Measurements from ENCODE around the gene PDE8A. TPM values are rescaled to one million over a fixed set of nuclear protein-coding genes. Genes with fewer than 3 reads are reported as not detected.

The PDE8A gene
- total RNA-seq, 3 donors from 2014 or later, result 45.1 to 60.5 (median 58.3) TPM

DNA sequence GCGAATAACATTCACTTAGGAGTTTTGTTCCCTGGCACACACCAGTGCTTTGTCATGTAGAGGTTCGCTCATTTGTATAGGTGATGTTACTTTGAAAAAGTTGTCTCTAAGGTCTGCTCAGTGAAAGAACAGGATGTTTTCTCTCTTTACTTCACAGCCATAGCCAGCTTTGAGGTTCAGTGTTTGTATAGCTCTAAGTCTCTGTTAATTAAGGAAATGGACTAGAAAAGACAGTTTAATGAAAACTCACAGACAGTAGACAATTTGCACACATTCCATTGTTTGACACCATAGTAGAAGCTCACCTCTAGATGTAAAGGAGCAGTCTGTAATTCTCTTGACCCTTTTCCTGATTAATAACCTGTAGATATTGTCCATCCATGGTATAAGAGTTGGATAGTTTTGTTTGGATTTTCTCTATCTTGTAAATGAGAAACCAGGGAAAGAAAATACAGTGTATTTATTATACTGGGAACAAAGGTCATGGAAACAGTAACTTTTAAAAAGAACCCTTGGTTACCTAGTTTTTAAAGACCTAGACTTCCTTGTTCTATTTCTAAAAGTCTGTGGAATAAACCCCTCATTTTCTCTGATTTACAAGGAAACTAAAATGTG lies 50.4 kb downstream of the PDE8A start:
- no peaks in the 10 kb centered on the region for H3K4me1 ChIP-seq
- DNase-seq (ENCODE audit: low spot score in 2 of 2), result no peak
- H3K27me3 ChIP-seq, result no peaks in the 10 kb centered on the region
- H3K4me3 ChIP-seq, result no peak overlapping the region
- intact Hi-C loops (cut with DNase I; ENCODE audit: low total_unique reads), result loop anchor here (10.0 kb wide), 1 partner anchor 67 kb away; no protein-coding TSS in a partner anchor
- no peaks in the 10 kb centered on the region for H3K36me3 ChIP-seq
- H3K27ac ChIP-seq, result no peak overlapping the region
- no peaks in the 10 kb centered on the region for H3K9me3 ChIP-seq
- TF ChIP-seq POLR2A (IDR thresholded peaks at IDR 0.05), result no peak
- no peak for TF ChIP-seq POLR2AphosphoS5 (IDR thresholded peaks at IDR 0.05)
- TF ChIP-seq, protein P1, sequence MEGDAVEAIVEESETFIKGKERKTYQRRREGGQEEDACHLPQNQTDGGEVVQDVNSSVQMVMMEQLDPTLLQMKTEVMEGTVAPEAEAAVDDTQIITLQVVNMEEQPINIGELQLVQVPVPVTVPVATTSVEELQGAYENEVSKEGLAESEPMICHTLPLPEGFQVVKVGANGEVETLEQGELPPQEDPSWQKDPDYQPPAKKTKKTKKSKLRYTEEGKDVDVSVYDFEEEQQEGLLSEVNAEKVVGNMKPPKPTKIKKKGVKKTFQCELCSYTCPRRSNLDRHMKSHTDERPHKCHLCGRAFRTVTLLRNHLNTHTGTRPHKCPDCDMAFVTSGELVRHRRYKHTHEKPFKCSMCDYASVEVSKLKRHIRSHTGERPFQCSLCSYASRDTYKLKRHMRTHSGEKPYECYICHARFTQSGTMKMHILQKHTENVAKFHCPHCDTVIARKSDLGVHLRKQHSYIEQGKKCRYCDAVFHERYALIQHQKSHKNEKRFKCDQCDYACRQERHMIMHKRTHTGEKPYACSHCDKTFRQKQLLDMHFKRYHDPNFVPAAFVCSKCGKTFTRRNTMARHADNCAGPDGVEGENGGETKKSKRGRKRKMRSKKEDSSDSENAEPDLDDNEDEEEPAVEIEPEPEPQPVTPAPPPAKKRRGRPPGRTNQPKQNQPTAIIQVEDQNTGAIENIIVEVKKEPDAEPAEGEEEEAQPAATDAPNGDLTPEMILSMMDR (IDR thresholded peaks at IDR 0.05), result no peak

DNA sequence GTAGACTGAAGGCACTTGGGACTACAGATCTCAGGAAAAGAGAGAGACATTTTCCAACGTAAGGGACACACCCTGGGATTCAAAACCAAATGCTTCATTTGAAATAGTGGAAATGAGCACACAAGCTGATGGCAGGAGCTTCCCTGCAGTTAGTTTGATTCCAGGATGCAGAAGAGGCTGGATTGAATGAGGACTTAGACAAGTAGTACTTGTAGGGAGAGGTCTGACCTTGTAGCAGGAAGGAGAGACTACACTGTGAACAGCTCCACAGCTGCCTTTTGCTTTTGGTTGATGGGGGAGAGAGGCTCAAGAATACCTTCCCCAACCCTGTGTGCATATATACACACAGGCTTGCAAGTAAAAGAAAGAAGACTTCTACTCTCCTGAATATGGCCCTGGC lies 51.5 kb downstream of the PDE8A start:
- Histone ChIP-seq H3K27me3 (no peaks in the 10 kb centered on the region), H3K9me3 (no peaks in the 10 kb centered on the region), H3K4me1 (no peaks in the 10 kb centered on the region), H3K36me3 (no peaks in the 10 kb centered on the region), H3K4me3 (no peak overlapping the region), H3K27ac (no peak overlapping the region)
- DNase-seq (ENCODE audit: low spot score in 2 of 2), result no peak
- TF ChIP-seq POLR2A (IDR thresholded peaks at IDR 0.05) (no peak), POLR2AphosphoS5 (IDR thresholded peaks at IDR 0.05) (no peak)
- TF ChIP-seq, protein P1 (IDR thresholded peaks at IDR 0.05), result no peak
- intact Hi-C loops (cut with DNase I; ENCODE audit: low total_unique reads), result loop anchor here (10.0 kb wide), 1 partner anchor 68 kb away; no protein-coding TSS in a partner anchor

DNA sequence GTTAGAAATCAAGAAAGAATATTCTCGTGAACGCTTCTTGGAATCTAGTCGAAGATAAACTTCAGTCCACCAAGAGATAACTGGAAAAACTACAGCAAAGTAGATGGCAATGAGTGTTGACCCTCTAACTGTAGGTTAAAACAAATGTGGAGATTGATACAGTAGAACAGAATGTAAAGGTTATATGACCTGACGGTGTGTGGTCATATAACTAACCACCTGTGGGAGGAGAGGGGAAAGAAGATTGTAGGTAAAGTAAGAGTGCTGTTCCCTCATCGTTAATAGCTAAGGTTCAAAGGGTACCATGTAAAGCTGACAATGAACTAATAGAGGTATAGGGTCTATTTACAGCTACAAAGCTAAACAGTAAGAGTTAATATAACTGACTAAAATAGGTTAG lies 52.6 kb downstream of the PDE8A start:
- no peak for DNase-seq (ENCODE audit: low spot score in 2 of 2)
- H3K27me3 ChIP-seq, result no peaks in the 10 kb centered on the region
- H3K36me3 ChIP-seq, result no peaks in the 10 kb centered on the region
- H3K4me3 ChIP-seq, result no peak overlapping the region
- no peak overlapping the region for H3K27ac ChIP-seq
- TF ChIP-seq POLR2A (IDR thresholded peaks at IDR 0.05), result no peak
- TF ChIP-seq, protein P1 (IDR thresholded peaks at IDR 0.05), result no peak
- TF ChIP-seq POLR2AphosphoS5 (IDR thresholded peaks at IDR 0.05), result no peak
- H3K4me1 ChIP-seq, result no peaks in the 10 kb centered on the region
- intact Hi-C loops (cut with DNase I; ENCODE audit: low total_unique reads), result loop anchor here (10.0 kb wide), 1 partner anchor 69 kb away; no protein-coding TSS in a partner anchor
- H3K9me3 ChIP-seq, result no peaks in the 10 kb centered on the region

DNA sequence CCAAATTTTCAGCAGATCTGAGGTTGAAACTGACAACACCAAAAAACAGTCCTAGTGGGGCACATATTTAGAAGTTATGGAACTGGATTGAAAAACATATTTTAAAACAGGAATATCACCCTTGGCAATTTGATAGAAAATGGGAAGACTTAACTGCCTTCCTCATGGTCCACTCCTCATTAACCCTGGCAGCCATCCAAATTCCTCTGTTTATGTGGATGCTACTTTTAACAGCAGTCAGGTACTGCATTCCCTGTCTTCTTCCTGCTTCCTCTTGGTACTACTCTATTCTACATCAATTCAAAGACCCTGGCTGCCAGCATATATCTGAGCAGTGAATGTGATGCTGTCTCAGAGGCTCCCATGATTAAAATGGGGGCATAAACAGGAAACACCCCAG lies 54.3 kb downstream of the PDE8A start:
- no peak overlapping the region for H3K4me3 ChIP-seq
- no peaks in the 10 kb centered on the region for H3K4me1 ChIP-seq
- no peaks in the 10 kb centered on the region for H3K27me3 ChIP-seq
- DNase-seq (ENCODE audit: low spot score in 2 of 2), result no peak
- no peak for TF ChIP-seq POLR2A (IDR thresholded peaks at IDR 0.05)
- no peak for TF ChIP-seq POLR2AphosphoS5 (IDR thresholded peaks at IDR 0.05)
- TF ChIP-seq, protein P1 (IDR thresholded peaks at IDR 0.05), result no peak
- H3K36me3 ChIP-seq, result no peaks in the 10 kb centered on the region
- intact Hi-C loops (cut with DNase I; ENCODE audit: low total_unique reads), result loop anchor here (10.0 kb wide), 1 partner anchor 71 kb away; no protein-coding TSS in a partner anchor
- H3K27ac ChIP-seq, result no peak overlapping the region
- no peaks in the 10 kb centered on the region for H3K9me3 ChIP-seq

DNA sequence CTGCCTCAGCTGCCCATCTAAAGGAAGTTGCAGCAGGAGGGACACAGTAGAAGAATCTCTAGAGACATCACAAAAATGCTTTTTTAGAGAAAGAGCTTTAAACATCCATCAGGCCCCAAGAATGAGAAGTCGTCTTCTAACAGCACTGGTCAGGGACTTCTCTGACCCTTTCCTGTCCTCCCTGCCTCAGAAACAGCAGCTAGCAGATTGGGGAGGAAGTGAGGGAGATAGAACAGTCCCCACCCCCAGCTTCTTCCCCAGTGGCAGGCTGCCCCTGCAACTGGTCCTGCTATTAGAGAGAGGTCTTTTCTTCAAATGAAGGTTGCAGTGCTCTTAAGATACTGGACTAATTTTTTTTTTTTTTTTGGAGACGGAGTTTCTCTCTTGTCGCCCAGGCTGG lies 55.1 kb downstream of the PDE8A start:
- H3K27ac ChIP-seq, result no peak overlapping the region
- no peaks in the 10 kb centered on the region for H3K4me1 ChIP-seq
- no peak overlapping the region for H3K4me3 ChIP-seq
- H3K36me3 ChIP-seq, result no peaks in the 10 kb centered on the region
- H3K27me3 ChIP-seq, result no peaks in the 10 kb centered on the region
- H3K9me3 ChIP-seq, result no peaks in the 10 kb centered on the region
- intact Hi-C loops (cut with DNase I; ENCODE audit: low total_unique reads), result loop anchor here (10.0 kb wide), 1 partner anchor 72 kb away; no protein-coding TSS in a partner anchor
- no peak for DNase-seq (ENCODE audit: low spot score in 2 of 2)
- TF ChIP-seq POLR2A (IDR thresholded peaks at IDR 0.05) (no peak), POLR2AphosphoS5 (IDR thresholded peaks at IDR 0.05) (no peak)
- TF ChIP-seq, protein P1 (IDR thresholded peaks at IDR 0.05), result no peak

Data from breast epithelium (tissue), 4 donors.